Liver (tissue), 9 donors: ENCODE measurements around the gene DACH1. TPM values are rescaled to one million over a fixed set of nuclear protein-coding genes. Genes with fewer than 3 reads are reported as not detected.

Experiments
- DNase-seq: peaks from one replicate; pipeline ENCODE4 v3.0.0-alpha.2; 2017; ENCODE audit warnings: low spot score
- H3K27ac ChIP-seq, 2 donors: one replicate each; pipeline ENCODE4 v1.7.0; 2013; ENCODE audit warnings: inconsistent platforms in 2 of 2, low read length in 2 of 2, control low read depth in 1 of 2, low read depth in 1 of 2, mild to moderate bottlenecking in 1 of 2
- H3K27me3 ChIP-seq, 4 donors: one replicate each; pipeline versions ENCODE4 v1.6.1 to v1.7.0; 2013; ENCODE audit warnings: low read length in 3 of 4, inconsistent platforms in 1 of 4, mild to moderate bottlenecking in 1 of 4, moderate library complexity in 1 of 4; ENCODE audit not compliant: control insufficient read depth in 4 of 4, insufficient read depth in 4 of 4
- H3K36me3 ChIP-seq, 4 donors: one replicate each; pipeline versions ENCODE4 v1.6.1 to v1.7.0; 2013; ENCODE audit warnings: low read length in 3 of 4, mild to moderate bottlenecking in 3 of 4, low read depth in 1 of 4, moderate library complexity in 1 of 4; ENCODE audit not compliant: control insufficient read depth in 4 of 4, insufficient read depth in 3 of 4
- H3K4me1 ChIP-seq, 4 donors: one replicate each; pipeline versions ENCODE4 v1.6.1 to v1.7.0; 2013; ENCODE audit warnings: low read length in 3 of 4, mild to moderate bottlenecking in 3 of 4, moderate library complexity in 1 of 4; ENCODE audit not compliant: control insufficient read depth in 4 of 4, insufficient read depth in 4 of 4
- H3K4me3 ChIP-seq, 3 donors: one replicate each; pipeline versions ENCODE4 v1.6.1 to v1.7.0; 2013; ENCODE audit warnings: low read length in 3 of 3, control low read depth in 1 of 3, low read depth in 1 of 3, mild to moderate bottlenecking in 1 of 3
- H3K9ac ChIP-seq, 2 donors: one replicate each; pipeline ENCODE4 v1.7.0; 2013; ENCODE audit warnings: low read length in 2 of 2, mild to moderate bottlenecking in 2 of 2, moderate library complexity in 2 of 2, control low read depth in 1 of 2, low read depth in 1 of 2
- H3K9me3 ChIP-seq, 4 donors: one replicate each; pipeline versions ENCODE4 v1.6.1 to v1.7.0; 2013; ENCODE audit warnings: low read length in 3 of 4; ENCODE audit not compliant: control insufficient read depth in 4 of 4
- ATF3 ChIP-seq: IDR thresholded peaks from 2 replicates; pipeline ENCODE4 v1.6.1; 2016; ENCODE audit warnings: antibody characterized with exemption
- CTCF ChIP-seq: fragments of 150-350 bp; IDR thresholded peaks from 2 replicates; pipeline ENCODE4 v1.5.1; 2017; ENCODE audit warnings: improper control_type of control experiment, low read depth, low read length; ENCODE audit not compliant: missing input control
- EGR1 ChIP-seq, 2 donors: IDR thresholded peaks; 2 replicates each; pipeline ENCODE4 v1.6.1; 2016 to 2018; ENCODE audit warnings: antibody characterized with exemption in 2 of 2, low read depth in 2 of 2
- FOXA1 ChIP-seq: IDR thresholded peaks from 2 replicates; pipeline ENCODE4 v1.6.1; 2016; ENCODE audit warnings: antibody characterized with exemption
- FOXA2 ChIP-seq: IDR thresholded peaks from 2 replicates; pipeline ENCODE4 v1.6.1; 2016; ENCODE audit warnings: antibody characterized with exemption
- GABPA ChIP-seq, 2 donors: IDR thresholded peaks in 1 of 2; conservative IDR thresholded peaks in 1 of 2; 2 replicates each; pipeline ENCODE4 v1.6.1; 2016; ENCODE audit warnings: antibody characterized with exemption in 2 of 2, mild to moderate bottlenecking in 1 of 2, moderate library complexity in 1 of 2
- HNF4G ChIP-seq: IDR thresholded peaks from 2 replicates; pipeline ENCODE4 v1.6.1; 2016; ENCODE audit warnings: antibody characterized with exemption
- JUND ChIP-seq, 2 donors: IDR thresholded peaks; 2 replicates each; pipeline ENCODE4 v1.6.1; 2016; ENCODE audit warnings: antibody characterized with exemption in 2 of 2
- MAX ChIP-seq: IDR thresholded peaks from 2 replicates; pipeline ENCODE4 v1.6.1; 2016; ENCODE audit warnings: antibody characterized with exemption
- NR2F2 ChIP-seq: IDR thresholded peaks from 2 replicates; pipeline ENCODE4 v1.6.1; 2016; ENCODE audit warnings: antibody characterized with exemption
- RAD21 ChIP-seq, 2 donors: IDR thresholded peaks; 2 replicates each; pipeline ENCODE4 v1.6.1; 2016; ENCODE audit warnings: antibody characterized with exemption in 2 of 2, mild to moderate bottlenecking in 2 of 2
- REST ChIP-seq: IDR thresholded peaks from 2 replicates; pipeline ENCODE4 v1.6.1; 2016; ENCODE audit warnings: antibody characterized with exemption, mild to moderate bottlenecking
- RXRA ChIP-seq, 2 donors: IDR thresholded peaks; 2 replicates each; pipeline ENCODE4 v1.6.1; 2017 to 2018; ENCODE audit warnings: antibody characterized with exemption in 2 of 2, mild to moderate bottlenecking in 1 of 2
- SP1 ChIP-seq: IDR thresholded peaks from 2 replicates; pipeline ENCODE4 v1.6.1; 2018; ENCODE audit warnings: antibody characterized with exemption, mild to moderate bottlenecking
- TAF1 ChIP-seq: conservative IDR thresholded peaks from 2 replicates; pipeline ENCODE4 v1.6.1; 2016; ENCODE audit warnings: antibody characterized with exemption, mild to moderate bottlenecking
- YY1 ChIP-seq: IDR thresholded peaks from 2 replicates; pipeline ENCODE4 v1.6.1; 2016; ENCODE audit warnings: antibody characterized with exemption, mild to moderate bottlenecking
- ZBTB33 ChIP-seq: IDR thresholded peaks from 2 replicates; pipeline ENCODE4 v1.6.1; 2016; ENCODE audit warnings: antibody characterized with exemption
- WGBS: extraction: QIAGEN DNeasy Blood & Tissue Kit; methylation state at CpG from one replicate; pipeline ENCODE4 v1.1.7; 2013; 5-methylcytosine and 5-hydroxymethylcytosine counted together
- polyA plus RNA-seq, 2 donors: library from polyadenylated mRNA; stranded (reverse) in 1 of 2; unstranded in 1 of 2; fragments of 200-250 nt in 1 of 2; fragments of >200 nt in 1 of 2; fragmentation: Nextera tagmentation in 1 of 2; extraction: Ambion mirVana in 1 of 2; gene quantifications; one replicate each; pipeline versions ENCODE4 v1.2.1 to v1.2.3, GENCODE V29; 2013 to 2015
- total RNA-seq, 2 donors: library from RNA; depleted of rRNA; stranded (reverse); fragments of >200 nt; gene quantifications; one replicate each; pipeline ENCODE4 v1.2.3, GENCODE V29; 2014
- donor health status: healthy.
- donor health status: healthy.
- donor health status: healthy.
- donor health status: healthy.
- donor health status: healthy.

The DACH1 gene
- total and polyA plus RNA-seq, 4 donors = 0.28 to 1.9 (median 0.77) TPM

- H3K9me3 ChIP-seq = no peaks in the 10 kb centered on the region
- no peak overlapping the region for H3K27ac ChIP-seq
- no peak overlapping the region for H3K4me3 ChIP-seq
- 68% methylated on average over 2 of the region's 2 CpGs for WGBS
- TF ChIP-seq JUND (IDR thresholded peaks at IDR 0.05) (no peak), HNF4G (no peak), ZBTB33 (no peak), RXRA (IDR thresholded peaks at IDR 0.05) (no peak), FOXA1 (no peak), YY1 (no peak), NR2F2 (no peak), RAD21 (IDR thresholded peaks at IDR 0.05) (no peak)
- H3K27me3 ChIP-seq = no peaks in the 10 kb centered on the region
- no peak overlapping the region for H3K9ac ChIP-seq
- peaks cover 0 to 6% (median under 1%) of the 10 kb centered on the region in 4 donors for H3K4me1 ChIP-seq
- H3K36me3 ChIP-seq = no peaks in the 10 kb centered on the region
- DNase-seq = no peak
Observed at GRCh38 chr13:71874458-71874857, 7.5 kb upstream of the DACH1 start.

- Histone ChIP-seq H3K36me3 (no peaks in the 10 kb centered on the region), H3K27me3 (no peaks in the 10 kb centered on the region), H3K27ac (no peak overlapping the region), H3K9me3 (no peaks in the 10 kb centered on the region), H3K4me3 (no peak overlapping the region), H3K9ac (no peak overlapping the region), H3K4me1 (no peaks in the 10 kb centered on the region)
- 48% methylated on average over 5 of the region's 5 CpGs for WGBS
- DNase-seq = no peak
- TF ChIP-seq CTCF = no peak
- no peak for TF ChIP-seq RXRA (IDR thresholded peaks at IDR 0.05)
- TF ChIP-seq HNF4G = no peak
- TF ChIP-seq JUND (IDR thresholded peaks at IDR 0.05) = no peak
- no peak for TF ChIP-seq ATF3
- TF ChIP-seq ZBTB33 = no peak
- no peak for TF ChIP-seq TAF1
- TF ChIP-seq REST = no peak
- TF ChIP-seq NR2F2 = no peak
- no peak for TF ChIP-seq GABPA (IDR thresholded peaks at IDR 0.05 in 1 of 2, conservative IDR thresholded peaks at IDR 0.05 in 1 of 2)
- TF ChIP-seq FOXA1 = no peak
- no peak for TF ChIP-seq SP1
- TF ChIP-seq MAX = no peak
- TF ChIP-seq YY1 = no peak
- no peak for TF ChIP-seq EGR1 (IDR thresholded peaks at IDR 0.05; ENCODE audit: low read depth in 2 of 2)
- no peak for TF ChIP-seq FOXA2
Observed at GRCh38 chr13:71873418-71874247, 6.6 kb upstream of the DACH1 start.
